PFSK-1 (cell line): ENCODE data around the gene CCDC61.

Experiments used
- FOXP2 ChIP-seq: optimal IDR thresholded peaks from 2 replicates; pipeline ENCODE3; 2011; ENCODE audit warnings: borderline replicate concordance, control low read depth, inconsistent platforms; ENCODE audit not compliant: insufficient read depth; ENCODE audit errors: extremely low read length, extremely low read depth
- POLR2AphosphoS5 ChIP-seq: IDR thresholded peaks from 2 replicates; pipeline ENCODE4 v1.6.1; 2012; ENCODE audit warnings: low read depth, mild to moderate bottlenecking, control low read depth, low read length, moderate library complexity
- REST ChIP-seq, 2 experiments: IDR thresholded peaks; 2 replicates each; pipeline versions ENCODE4 v1.6.1 to v1.8.0; 2011 to 2012; ENCODE audit warnings: low read depth in 2 of 2, low read length in 2 of 2, control low read depth in 1 of 2, inconsistent platforms in 1 of 2, mild to moderate bottlenecking in 1 of 2, moderate library complexity in 1 of 2; ENCODE audit not compliant: insufficient read depth in 1 of 2
- SIN3A ChIP-seq: IDR thresholded peaks from 2 replicates; pipeline ENCODE4 v1.6.1; 2012; ENCODE audit warnings: mild to moderate bottlenecking, low read length, moderate library complexity, borderline replicate concordance; ENCODE audit not compliant: insufficient read depth
- TAF1 ChIP-seq: IDR thresholded peaks from 2 replicates; pipeline ENCODE4 v1.6.1; 2012; ENCODE audit warnings: low read length, control low read depth, borderline replicate concordance; ENCODE audit not compliant: insufficient read depth

Gene CCDC61

GRCh38 chr19:46009530-46010510, 14.6 kb downstream of the CCDC61 start:
- TF ChIP-seq FOXP2 (peak; percentile 59), TAF1 (no peak)

DNA sequence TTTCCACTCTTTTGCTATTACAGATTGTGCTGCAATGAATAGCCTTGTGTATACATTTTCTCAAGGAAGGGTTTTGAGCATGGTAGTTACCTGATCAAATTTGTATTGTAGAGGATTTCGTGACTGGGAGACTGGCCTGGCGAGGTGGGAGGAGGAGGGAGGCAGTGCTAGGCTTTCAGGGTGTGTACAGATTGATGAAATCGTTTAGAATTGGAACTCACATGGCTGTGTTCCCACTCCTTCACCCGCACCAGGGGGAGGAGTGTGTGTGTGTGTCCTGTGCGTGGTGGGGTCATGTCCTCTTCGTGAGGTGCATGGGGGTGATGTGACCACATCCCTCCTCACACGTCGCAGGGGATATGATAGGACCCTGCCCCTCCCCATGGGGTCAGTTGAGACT, 19.3 kb downstream of the CCDC61 start:
- no peak for TF ChIP-seq TAF1
- TF ChIP-seq POLR2AphosphoS5: no peak
- TF ChIP-seq REST (IDR thresholded peaks at IDR 0.05; ENCODE audit: insufficient read depth in 1 of 2, low read depth in 2 of 2, low read length in 2 of 2): no peak
- no peak for TF ChIP-seq SIN3A
- TF ChIP-seq FOXP2: no peak

DNA sequence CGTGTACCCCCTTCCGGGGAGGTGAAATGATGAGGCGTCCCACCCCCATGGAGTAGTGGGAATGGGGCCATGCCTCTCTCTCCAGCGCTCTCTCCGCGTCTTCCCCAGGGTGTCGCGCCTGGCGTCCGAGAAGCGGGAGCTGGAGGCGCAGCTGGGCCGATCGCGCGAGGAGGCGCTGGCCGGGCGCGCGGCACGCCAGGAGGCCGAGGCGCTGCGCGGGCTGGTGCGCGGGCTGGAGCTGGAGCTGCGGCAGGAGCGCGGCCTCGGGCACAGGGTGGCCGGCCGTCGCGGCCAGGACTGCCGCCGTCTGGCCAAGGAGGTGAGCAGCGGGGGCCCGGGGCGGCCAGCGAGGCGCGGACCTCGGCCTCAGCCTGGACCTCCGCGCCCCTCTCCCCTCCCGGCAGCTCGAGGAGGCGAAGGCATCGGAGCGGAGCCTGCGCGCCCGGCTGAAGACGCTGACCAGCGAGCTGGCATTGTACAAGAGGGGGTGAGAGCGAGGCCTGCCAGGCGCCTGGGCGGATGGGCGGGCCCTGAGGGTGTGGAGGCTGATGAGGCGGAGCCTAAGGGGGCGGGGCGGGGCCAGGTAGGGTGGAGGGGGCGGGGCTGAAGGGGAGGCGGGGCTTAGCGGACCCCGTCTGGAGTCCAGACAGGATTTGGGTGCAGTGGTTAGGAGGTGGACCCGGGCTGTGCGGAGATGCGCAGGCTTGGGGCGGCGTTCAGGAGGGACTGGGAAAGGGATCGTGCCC, 19.8 kb downstream of the CCDC61 start:
- TF ChIP-seq POLR2AphosphoS5 (no peak), TAF1 (no peak), FOXP2 (no peak), SIN3A (no peak), REST (IDR thresholded peaks at IDR 0.05; ENCODE audit: insufficient read depth in 1 of 2, low read depth in 2 of 2, low read length in 2 of 2) (no peak)

- TF ChIP-seq FOXP2: no peak
- no peak for TF ChIP-seq TAF1
- no peak for TF ChIP-seq POLR2AphosphoS5
- no peak for TF ChIP-seq REST (IDR thresholded peaks at IDR 0.05; ENCODE audit: insufficient read depth in 1 of 2, low read depth in 2 of 2, low read length in 2 of 2)
- no peak for TF ChIP-seq SIN3A
Observed at GRCh38 chr19:46015687-46016425, 20.6 kb downstream of the CCDC61 start.

DNA sequence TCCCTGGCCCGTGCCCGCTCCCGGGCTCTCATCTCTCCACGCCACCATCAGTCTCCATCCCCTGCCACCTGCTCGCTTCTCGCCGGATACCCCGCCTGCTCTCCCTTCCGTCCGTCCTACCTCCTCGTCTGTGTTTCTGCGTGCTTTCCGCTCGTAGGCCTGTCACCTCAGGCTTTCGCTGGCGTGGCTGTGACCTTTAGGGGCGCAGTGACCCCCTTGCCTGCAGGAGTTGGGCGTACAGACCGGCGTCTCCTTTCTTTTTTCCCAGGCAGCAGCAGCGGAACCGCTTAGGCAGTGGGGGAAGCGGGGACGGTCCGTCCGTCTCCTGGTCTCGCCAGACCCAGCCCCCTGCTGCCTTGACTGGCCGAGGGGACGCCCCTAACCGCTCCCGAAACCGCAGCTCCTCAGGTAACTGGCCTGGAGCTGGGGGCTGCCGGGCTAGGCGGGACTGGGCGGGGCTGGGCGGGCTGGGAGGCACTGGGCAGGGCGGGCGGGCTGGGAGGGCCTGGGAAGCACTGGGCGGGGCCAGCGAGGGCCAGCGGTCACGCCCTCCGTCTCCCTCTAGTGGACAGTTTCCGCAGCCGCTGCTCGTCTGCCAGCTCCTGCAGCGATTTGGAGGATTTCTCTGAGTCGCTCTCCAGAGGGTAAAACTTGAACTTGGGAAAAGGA, 21.3 kb downstream of the CCDC61 start:
- TF ChIP-seq TAF1: no peak
- no peak for TF ChIP-seq REST (IDR thresholded peaks at IDR 0.05; ENCODE audit: insufficient read depth in 1 of 2, low read depth in 2 of 2, low read length in 2 of 2)
- no peak for TF ChIP-seq POLR2AphosphoS5
- TF ChIP-seq SIN3A: no peak
- TF ChIP-seq FOXP2: no peak
